Skeletal muscle satellite cell (primary cell): Measurements from ENCODE around the gene FAXC. TPM values are rescaled to one million over a fixed set of nuclear protein-coding genes. Genes with fewer than 3 reads are reported as not detected.
A peak's percentile ranks its signal among the peaks of the same experiment; 100 is the strongest.

Experiments
- H3K27me3 ChIP-seq: 2 replicates; pipeline ENCODE4 v1.7.0; 2013; ENCODE audit warnings: low read length; ENCODE audit not compliant: control insufficient read depth, insufficient read depth
- H3K36me3 ChIP-seq: 2 replicates; pipeline ENCODE4 v1.7.0; 2013; ENCODE audit warnings: mild to moderate bottlenecking, control low read depth, low read length; ENCODE audit not compliant: insufficient read depth
- H3K4me1 ChIP-seq: 2 replicates; pipeline ENCODE4 v1.7.0; 2013; ENCODE audit warnings: low read length; ENCODE audit not compliant: control insufficient read depth, insufficient read depth
- H3K4me2 ChIP-seq: 2 replicates; pipeline ENCODE4 v1.7.0; 2013; ENCODE audit warnings: mild to moderate bottlenecking, low read length
- H3K4me3 ChIP-seq: 2 replicates; pipeline ENCODE4 v1.7.0; 2013; ENCODE audit warnings: low read length
- H3K9ac ChIP-seq: 2 replicates; pipeline ENCODE4 v1.7.0; 2013; ENCODE audit warnings: mild to moderate bottlenecking, low read depth, low read length, moderate library complexity
- H3K9me3 ChIP-seq: replicated peaks from 2 replicates; pipeline ENCODE4 v1.7.0; 2013; ENCODE audit warnings: mild to moderate bottlenecking, control low read depth, low read length
- total RNA-seq: library from RNA; depleted of rRNA; stranded (reverse); fragments of >200 nt; gene quantifications from 2 replicates; pipeline ENCODE4 v1.2.3, GENCODE V29; 2012; rRNA removed

Gene FAXC
- total RNA-seq: 0.66 and 0.76 TPM in 2 replicates

DNA sequence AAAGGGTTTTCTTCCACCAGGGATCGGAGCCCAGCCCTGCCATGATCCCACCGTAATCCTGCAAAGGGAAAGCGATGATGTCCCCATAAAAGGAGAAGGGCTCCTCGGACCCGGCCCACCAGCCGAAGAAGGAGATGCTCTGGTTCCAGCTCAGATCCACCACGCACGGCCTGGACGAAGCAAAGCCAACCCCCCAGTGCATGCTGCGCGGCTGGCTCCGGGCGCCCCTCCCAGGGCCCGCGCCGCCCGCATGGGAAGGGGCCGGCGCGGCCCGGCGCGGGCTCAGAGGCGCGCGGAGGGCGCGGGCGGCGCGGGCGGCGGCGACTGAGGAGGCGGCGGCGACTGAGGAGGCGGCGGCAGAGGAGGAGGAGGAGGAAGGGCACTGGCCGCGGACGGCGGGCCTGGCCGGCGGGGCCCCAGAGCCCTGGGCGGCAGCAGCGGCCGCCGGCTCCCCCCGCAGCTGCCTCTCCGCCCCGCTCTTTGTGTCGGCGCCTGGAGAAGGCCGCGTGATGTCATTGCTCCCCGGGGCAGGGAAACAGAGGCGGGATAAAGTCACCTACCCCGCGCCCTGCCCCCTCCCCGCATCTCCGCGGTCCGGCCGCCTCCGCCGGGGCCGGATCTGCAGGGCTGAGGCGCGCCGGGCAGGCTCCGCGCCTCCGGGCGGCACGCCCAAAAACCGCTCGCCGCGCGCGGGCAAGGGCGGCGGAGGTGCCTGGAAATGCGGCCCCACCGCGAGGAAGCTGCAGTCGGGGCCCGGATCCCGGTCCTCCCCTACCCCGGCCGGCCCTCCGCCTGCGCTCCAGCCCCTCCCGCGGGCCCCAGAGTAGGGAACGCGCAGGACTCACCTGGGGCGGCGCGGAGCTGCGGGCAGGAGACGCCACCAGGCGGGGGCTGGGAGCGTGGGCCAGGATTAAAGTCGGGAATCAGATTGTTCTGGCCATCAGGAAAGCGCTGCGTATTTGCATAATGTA is at the start of gene FAXC:
TSS of gene FAXC (minus strand) at position 504 of the 971 bp plus-strand sequence. CDS start at position 202, 302 bp downstream.
- H3K4me1 ChIP-seq: peaks cover 8% of the 10 kb centered on the region
- H3K9ac ChIP-seq: peak within 1 kb of the TSS; percentile 81
- H3K36me3 ChIP-seq: no peaks in the 10 kb centered on the region
- peaks cover 18% of the 10 kb centered on the region for H3K27me3 ChIP-seq
- H3K4me2 ChIP-seq: peak within 1 kb of the TSS; percentile 77
- peak within 1 kb of the TSS; percentile 77 for H3K4me3 ChIP-seq
- H3K9me3 ChIP-seq: no peaks in the 10 kb centered on the region

DNA sequence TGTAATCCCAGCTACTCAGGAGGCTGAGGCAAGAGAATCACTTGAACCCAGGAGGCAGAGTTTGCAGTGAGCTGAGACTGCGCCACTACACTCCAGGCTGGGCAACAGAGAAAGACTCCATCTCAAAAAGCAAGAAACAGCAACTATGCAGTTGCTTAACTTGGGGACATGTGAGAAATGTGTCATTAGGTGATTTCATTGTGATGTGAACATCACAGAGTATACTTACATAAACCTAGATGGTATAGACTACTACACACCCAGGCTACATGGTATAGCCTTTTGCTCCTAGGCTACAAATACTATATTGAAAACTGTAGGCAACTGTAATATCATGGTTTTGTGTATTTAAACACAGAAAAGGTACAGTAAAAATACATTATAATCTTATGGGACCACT is 47.8 kb upstream of the FAXC start:
- Histone ChIP-seq H3K36me3 (peaks cover 32% of the 10 kb centered on the region), H3K4me1 (no peaks in the 10 kb centered on the region), H3K4me3 (no peak overlapping the region), H3K27me3 (no peaks in the 10 kb centered on the region), H3K9me3 (no peaks in the 10 kb centered on the region), H3K9ac (no peak overlapping the region), H3K4me2 (no peak overlapping the region)

DNA sequence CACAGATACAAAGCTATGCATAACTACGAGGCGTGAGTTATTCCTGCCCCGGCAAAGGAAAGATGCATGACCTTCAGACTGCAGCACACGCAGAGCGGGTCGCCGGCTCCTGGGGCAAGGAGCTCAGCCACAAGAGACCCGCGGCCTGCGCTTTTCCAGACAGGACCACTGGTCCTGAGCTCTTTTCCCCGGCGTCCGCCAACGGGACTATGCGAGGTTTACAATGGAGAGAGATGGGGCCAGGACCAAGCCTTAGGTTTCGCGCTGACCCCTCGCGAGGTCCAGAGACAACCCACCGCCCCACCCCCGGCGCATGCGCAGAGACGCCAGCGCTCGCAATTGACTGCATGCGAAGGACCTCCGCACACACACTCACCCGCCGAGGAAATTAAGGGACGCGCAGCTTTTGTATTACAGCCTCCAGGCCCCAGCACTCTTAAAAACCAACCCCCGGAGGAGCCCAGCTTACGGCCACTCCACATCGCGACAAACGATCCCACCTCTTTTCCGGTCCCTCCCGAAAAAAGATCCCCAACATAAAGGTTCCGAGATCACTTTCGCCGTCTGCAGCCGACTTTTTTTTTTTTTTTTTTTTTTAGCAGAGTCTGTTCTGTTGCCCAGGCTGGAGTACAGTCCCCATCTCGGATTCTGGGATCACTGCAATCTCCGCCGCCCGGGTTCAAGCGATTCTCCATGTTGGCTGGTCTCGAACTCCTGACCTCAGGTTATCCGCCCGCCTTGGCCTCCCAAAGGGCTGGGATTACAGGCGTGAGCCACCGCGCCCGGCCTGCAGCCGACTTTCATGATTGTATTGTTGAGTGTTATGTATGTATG is 44.4 kb upstream of the FAXC start, which contains the start of gene COQ3:
TSS of gene COQ3 (minus strand) at position 498 of the 834 bp plus-strand sequence. CDS start at position 482, 16 bp downstream.
- no peaks in the 10 kb centered on the region for H3K9me3 ChIP-seq
- peaks cover 2% of the 10 kb centered on the region for H3K36me3 ChIP-seq
- H3K9ac ChIP-seq: peak within 1 kb of the TSS; percentile 96
- H3K4me2 ChIP-seq: peak within 1 kb of the TSS; percentile 84
- H3K27me3 ChIP-seq: no peaks in the 10 kb centered on the region
- peak within 1 kb of the TSS; percentile 97 for H3K4me3 ChIP-seq
- H3K4me1 ChIP-seq: no peaks in the 10 kb centered on the region

DNA sequence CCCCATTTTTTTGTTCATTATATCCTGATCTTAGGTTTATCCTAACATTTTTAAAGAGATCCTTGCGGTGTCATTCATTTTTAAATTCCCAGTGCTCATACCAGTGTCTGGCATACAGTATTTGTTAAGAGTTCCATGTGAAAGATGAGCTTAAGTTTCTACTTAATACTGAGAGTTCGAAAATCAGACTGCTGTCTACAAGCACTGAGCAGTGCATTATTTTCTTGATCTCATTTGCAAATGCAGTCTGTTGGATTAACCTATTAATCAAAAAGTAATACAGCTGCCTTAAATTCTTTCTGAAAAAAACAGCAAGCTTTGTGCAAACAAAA is 43.9 kb upstream of the FAXC start:
- Histone ChIP-seq H3K9ac (peak overlapping the region; percentile 96), H3K4me3 (peak overlapping the region; percentile 97), H3K27me3 (no peaks in the 10 kb centered on the region), H3K4me2 (peak overlapping the region; percentile 84), H3K9me3 (no peaks in the 10 kb centered on the region), H3K36me3 (peaks cover 2% of the 10 kb centered on the region), H3K4me1 (no peaks in the 10 kb centered on the region)

DNA sequence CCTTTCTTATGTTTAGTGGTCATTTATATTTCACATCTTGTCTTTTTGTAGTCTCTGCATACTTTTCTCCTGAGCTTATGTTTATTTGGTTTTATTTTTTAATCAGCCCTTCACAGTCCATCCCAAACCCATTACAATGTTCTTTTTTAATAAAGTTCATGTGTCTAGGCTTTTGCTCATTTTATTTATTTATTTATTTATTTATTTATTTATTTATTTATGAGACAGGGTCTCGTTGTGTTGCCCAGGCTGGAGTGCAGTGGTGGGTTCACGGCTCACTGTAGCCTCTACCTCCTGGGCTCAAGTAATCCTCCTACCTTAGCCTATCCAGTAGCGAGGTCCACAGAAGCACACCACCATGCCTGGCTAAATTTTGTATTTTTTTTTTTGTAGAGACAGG is 41.4 kb upstream of the FAXC start:
- Histone ChIP-seq H3K4me3 (no peak overlapping the region), H3K9me3 (no peaks in the 10 kb centered on the region), H3K9ac (no peak overlapping the region), H3K27me3 (no peaks in the 10 kb centered on the region), H3K36me3 (no peaks in the 10 kb centered on the region), H3K4me2 (no peak overlapping the region), H3K4me1 (no peaks in the 10 kb centered on the region)

DNA sequence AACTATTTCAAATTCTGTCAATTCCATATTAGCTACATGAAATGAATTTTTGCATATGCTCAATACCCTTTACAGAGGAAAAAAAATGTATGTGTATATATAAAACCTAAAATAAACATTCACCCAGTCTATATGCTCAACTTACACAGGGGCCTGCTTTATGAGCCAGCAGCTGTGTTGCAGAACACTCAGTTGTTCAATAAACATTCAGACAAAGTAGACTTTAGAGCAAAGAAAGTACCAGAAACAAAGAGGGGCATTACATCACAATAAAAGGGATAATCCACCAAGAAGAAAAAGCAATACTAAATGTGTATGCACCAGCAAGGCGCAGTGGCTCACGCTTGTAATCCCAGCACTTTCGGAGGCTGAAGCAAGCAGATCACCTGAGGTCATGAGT is 35.0 kb upstream of the FAXC start:
- Histone ChIP-seq H3K4me3 (no peak overlapping the region), H3K4me1 (no peaks in the 10 kb centered on the region), H3K9me3 (no peaks in the 10 kb centered on the region), H3K27me3 (no peaks in the 10 kb centered on the region), H3K36me3 (no peaks in the 10 kb centered on the region), H3K9ac (no peak overlapping the region), H3K4me2 (no peak overlapping the region)

DNA sequence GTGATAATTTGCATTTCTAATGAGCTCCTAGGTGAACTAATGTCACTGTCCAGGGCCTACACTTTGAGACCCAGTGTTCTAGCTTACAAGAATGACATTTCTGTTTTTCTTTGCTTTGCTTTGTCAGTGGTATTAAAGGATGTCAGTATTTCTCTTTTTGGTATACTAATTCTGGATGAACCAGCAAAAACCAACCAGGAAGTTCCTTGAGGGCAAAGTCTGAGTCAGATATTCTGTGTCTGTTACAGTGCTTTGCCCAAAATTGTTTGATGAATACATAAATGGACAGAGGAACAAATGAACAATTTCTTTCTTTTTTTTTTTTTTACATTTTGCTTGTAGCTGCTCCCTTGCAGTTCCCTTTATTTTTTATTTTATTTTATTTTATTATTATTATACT is 29.2 kb upstream of the FAXC start:
- Histone ChIP-seq H3K27me3 (no peaks in the 10 kb centered on the region), H3K4me3 (no peak overlapping the region), H3K4me2 (no peak overlapping the region), H3K9ac (no peak overlapping the region), H3K36me3 (no peaks in the 10 kb centered on the region), H3K9me3 (no peaks in the 10 kb centered on the region), H3K4me1 (no peaks in the 10 kb centered on the region)

DNA sequence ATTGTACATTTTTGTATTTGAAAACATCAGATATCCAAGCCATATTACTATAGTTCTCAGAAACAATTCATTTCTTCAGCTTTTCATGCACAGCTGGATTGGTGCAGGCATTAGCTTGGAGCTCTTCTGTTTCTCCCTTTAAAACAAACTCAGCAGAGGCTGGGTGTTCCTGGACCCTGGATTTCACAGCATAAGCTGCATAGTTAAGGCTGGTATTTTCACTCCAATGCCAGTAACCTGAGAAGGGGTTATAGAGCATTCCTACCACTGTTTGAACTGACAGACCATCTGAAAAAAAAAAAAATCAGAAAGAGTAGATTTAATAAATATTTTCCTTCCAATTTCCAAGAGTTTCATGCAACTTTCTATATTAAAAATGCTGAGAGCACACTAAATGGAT is 20.1 kb upstream of the FAXC start:
- no peak overlapping the region for H3K4me2 ChIP-seq
- H3K36me3 ChIP-seq: no peaks in the 10 kb centered on the region
- no peak overlapping the region for H3K4me3 ChIP-seq
- H3K27me3 ChIP-seq: no peaks in the 10 kb centered on the region
- no peak overlapping the region for H3K9ac ChIP-seq
- H3K9me3 ChIP-seq: no peaks in the 10 kb centered on the region
- no peaks in the 10 kb centered on the region for H3K4me1 ChIP-seq

DNA sequence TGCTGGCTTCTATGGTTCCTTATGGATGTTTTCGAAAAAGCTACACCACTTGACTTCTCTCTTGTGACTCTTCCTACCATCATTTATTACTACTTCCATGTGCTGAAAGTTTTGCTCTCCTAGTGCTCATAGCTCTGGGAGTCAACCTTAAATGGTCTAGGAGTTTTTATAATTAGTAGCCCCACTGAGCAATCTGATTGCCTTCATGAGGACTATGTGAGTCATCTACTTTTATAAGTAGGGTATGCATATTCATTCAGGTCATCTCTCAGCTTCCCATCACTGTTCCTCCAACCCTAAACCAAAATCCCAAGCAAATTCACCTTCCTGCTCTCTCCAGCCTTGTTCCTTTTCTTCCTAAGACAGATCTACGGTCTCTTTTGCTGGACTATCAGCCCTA is 17.4 kb upstream of the FAXC start:
- Histone ChIP-seq H3K36me3 (no peaks in the 10 kb centered on the region), H3K27me3 (no peaks in the 10 kb centered on the region), H3K9ac (no peak overlapping the region), H3K4me2 (no peak overlapping the region), H3K4me3 (no peak overlapping the region), H3K9me3 (no peaks in the 10 kb centered on the region), H3K4me1 (no peaks in the 10 kb centered on the region)

DNA sequence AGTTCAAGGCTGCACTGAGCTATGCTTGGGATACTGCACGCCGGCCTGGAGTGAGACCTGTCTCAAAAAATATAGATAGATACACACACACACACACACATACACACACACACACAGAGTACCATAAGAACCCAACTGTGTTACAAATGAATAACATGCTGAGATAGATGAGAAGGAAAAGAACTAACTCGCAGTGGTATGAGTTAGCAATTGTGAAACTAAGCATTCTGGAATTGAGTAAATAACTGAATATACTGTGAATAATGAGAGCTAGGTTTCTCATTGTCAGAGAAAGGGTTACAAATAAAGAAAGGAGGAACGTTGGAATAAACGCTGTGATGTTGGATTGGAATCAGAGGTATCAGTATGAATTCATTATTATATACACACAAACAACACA is 14.6 kb upstream of the FAXC start:
- H3K36me3 ChIP-seq: no peaks in the 10 kb centered on the region
- no peak overlapping the region for H3K9ac ChIP-seq
- no peak overlapping the region for H3K4me2 ChIP-seq
- no peaks in the 10 kb centered on the region for H3K4me1 ChIP-seq
- peaks cover 17% of the 10 kb centered on the region for H3K27me3 ChIP-seq
- H3K4me3 ChIP-seq: no peak overlapping the region
- no peaks in the 10 kb centered on the region for H3K9me3 ChIP-seq

DNA sequence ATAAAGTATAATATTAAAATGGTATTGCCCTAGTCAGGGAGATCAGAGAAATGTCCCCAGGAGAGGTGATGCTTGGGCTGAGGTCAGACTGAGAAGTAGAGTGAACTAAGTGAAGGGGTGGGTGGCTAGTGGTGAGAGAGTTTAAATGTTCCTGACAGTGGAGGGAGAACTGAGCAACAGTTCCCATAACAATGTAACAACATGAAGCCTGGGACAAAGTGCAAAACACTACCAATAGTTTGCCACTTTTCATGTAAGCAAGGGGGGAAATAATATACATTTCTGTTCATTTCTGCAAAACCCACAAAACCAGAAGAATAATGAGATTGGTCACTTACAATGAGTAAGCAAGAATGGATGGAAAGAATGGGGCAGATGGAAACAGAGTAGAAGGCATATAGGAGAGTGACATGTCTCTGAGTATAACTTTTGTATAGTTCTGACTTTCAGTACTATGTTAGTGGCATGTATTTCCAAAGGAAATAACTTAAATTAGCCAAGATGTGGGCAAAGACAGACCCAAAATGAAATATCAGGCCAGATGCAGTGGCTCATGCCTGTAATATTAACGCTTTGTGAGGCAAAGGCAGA is 13.3 kb upstream of the FAXC start:
- Histone ChIP-seq H3K9me3 (no peaks in the 10 kb centered on the region), H3K4me1 (no peaks in the 10 kb centered on the region), H3K4me2 (no peak overlapping the region), H3K36me3 (no peaks in the 10 kb centered on the region), H3K4me3 (no peak overlapping the region), H3K9ac (no peak overlapping the region), H3K27me3 (peaks cover 23% of the 10 kb centered on the region)
